GM12874 (cell line): ENCODE measurements around the gene OR1F1.

Experiments
- TF ChIP-seq, protein P1 (sequence below): IDR thresholded peaks from 2 replicates; pipeline ENCODE4 v1.5.1; 2011; ENCODE audit warnings: low read depth, mild to moderate bottlenecking, control low read depth, low read length, moderate library complexity; ENCODE audit not compliant: insufficient read depth

Gene OR1F1

DNA sequence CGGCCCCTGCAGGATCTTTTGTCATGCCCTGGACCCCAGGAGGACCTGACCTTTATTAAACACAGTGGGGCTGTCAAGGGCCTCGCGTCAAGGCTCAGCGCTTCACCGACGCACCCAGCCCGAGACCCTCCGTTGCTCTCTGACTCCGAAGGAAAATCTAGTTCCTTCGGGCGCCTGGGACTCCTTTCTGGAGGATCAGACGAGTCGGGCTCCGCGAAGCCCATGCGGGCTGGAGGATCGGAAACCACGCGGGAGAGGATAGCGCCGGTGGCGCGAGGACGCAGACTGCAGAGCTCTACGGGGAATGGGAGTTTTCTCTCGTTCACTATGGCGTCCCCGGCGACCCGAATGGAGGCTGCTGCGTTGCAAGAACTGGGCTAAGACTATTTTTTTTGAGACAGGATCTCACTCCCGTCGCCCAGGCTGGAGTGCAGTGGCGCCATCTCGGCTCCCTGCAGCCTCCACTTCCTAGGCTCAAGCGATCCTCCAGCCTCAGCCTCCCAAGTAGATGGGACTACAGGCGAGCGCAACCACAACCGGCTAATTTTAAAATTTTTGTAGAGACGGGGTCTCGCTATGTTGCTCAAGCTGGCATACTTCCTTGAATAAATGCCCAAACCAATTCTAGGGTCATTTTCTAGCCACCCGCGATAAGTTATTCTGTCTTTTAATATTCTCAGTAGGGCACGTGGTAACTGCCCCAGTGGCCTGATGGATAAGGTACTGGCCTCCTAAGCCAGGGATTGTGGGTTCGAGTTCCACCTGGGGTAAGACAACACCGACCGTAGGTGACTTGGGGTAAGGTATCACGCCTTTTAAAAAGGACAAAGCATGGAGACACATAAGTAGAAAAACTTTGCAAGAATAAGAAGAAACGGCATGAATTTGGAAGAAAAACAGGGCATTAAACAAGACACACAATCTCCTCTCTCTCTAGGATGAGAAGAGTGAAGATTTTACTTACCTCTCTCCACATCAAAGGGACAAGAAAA is 5.5 kb downstream of the OR1F1 start:
- TF ChIP-seq, protein P1, sequence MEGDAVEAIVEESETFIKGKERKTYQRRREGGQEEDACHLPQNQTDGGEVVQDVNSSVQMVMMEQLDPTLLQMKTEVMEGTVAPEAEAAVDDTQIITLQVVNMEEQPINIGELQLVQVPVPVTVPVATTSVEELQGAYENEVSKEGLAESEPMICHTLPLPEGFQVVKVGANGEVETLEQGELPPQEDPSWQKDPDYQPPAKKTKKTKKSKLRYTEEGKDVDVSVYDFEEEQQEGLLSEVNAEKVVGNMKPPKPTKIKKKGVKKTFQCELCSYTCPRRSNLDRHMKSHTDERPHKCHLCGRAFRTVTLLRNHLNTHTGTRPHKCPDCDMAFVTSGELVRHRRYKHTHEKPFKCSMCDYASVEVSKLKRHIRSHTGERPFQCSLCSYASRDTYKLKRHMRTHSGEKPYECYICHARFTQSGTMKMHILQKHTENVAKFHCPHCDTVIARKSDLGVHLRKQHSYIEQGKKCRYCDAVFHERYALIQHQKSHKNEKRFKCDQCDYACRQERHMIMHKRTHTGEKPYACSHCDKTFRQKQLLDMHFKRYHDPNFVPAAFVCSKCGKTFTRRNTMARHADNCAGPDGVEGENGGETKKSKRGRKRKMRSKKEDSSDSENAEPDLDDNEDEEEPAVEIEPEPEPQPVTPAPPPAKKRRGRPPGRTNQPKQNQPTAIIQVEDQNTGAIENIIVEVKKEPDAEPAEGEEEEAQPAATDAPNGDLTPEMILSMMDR = no peak

DNA sequence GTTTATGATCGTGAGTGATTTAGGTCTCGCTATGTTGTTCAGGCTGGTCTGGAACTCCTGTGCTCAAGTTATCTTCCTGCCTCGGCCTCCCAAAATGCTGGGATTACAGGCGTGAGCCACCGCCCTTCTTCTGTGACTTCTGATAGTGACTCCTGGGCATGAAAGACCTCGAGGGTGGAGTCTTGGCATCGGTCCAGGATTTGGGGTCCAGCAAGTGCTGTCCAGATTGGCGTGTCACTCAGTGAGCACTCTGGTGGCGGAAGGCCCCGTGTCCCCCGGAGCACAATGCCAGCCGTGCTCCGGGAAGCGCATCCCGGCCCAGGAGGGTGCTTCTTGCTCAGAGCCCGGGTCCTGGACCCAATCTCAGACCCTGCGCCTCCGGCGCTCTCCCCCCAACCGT is 6.8 kb downstream of the OR1F1 start:
- TF ChIP-seq, protein P1 = no peak

DNA sequence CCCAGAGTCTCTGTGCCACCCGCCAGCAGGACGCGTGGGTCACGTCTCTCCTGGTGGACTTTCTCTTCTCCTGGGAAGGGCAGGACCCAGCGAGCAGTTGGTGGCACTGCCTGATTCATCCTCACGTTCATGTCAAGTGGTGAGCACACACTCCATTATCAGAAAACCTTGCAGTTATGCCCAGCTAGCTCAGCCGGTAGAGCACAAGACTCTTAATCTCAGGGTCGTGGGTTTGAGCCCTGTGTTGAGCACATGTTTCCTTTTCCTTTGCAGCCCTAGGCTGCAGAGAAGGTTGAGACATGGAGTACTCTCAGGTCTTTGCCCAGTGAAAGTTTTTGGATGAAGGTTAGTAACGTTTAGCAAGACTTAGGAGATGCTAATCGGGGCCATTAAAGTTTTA is 8.0 kb downstream of the OR1F1 start:
- TF ChIP-seq, protein P1 = no peak

DNA sequence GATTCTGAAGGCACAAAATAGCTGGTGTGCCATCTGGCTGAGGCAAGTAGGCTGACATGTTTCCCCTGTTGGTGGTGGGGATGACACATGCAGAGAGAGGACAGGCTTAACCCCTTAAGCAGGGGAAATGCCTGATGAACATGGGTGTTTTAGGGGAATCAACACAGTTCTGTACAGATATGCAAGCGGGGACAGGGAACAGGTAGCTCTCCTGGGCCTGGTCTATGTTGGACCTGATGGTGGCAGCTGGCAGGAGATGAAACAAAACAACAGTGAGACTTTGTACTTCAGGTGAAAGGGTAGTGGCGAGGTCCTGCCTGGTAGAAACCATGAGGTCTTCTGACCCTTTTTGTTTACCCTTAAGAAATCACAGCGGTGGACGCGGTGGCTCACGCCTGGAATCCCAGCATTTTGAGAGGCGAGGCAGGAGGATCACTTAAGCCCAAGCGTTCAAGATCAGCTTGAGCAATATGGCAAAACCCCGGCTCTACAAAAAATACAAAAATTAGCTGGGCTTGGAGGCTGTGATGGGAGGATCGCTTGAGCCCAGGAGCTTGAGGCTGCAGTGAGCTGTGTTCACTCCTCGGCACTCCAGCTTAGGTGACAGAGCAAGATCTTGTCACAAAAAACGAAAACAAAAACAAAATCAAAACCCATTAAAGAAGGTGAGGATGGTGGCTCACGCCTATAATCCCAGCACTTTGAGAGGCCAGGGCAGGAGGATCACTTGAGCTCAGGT is 10.5 kb downstream of the OR1F1 start:
- TF ChIP-seq, protein P1 = no peak

DNA sequence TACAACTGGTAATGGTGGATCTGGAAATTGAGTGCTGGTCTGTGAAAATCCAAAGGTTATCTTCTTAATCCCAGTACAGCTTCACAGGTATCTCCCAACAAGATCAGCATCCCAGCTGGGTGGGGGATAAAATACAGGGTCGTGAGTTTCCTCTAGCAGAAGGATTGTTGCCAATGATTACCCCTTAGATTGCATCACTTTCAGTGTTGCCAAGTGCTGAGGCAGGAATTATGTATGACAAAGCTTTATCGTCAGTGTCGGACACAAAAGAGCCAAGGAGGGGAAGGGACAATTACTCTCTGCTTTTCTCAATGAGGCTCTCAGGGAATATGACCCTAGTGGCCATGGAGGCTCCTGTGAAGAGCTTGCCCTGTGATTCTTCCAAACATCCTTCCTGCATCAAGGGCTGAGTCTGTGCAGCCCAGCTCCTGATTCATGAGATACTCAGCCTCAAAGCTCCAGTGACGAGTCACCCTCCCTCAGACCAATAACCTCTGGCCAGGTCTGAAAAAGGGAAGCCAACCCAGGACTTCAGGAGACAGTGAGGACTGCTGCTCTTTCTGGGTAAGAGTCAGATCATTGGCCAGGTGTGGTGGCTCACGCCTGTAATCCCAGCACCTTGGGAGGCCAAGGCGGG is 15.0 kb downstream of the OR1F1 start:
- TF ChIP-seq, protein P1 = no peak

DNA sequence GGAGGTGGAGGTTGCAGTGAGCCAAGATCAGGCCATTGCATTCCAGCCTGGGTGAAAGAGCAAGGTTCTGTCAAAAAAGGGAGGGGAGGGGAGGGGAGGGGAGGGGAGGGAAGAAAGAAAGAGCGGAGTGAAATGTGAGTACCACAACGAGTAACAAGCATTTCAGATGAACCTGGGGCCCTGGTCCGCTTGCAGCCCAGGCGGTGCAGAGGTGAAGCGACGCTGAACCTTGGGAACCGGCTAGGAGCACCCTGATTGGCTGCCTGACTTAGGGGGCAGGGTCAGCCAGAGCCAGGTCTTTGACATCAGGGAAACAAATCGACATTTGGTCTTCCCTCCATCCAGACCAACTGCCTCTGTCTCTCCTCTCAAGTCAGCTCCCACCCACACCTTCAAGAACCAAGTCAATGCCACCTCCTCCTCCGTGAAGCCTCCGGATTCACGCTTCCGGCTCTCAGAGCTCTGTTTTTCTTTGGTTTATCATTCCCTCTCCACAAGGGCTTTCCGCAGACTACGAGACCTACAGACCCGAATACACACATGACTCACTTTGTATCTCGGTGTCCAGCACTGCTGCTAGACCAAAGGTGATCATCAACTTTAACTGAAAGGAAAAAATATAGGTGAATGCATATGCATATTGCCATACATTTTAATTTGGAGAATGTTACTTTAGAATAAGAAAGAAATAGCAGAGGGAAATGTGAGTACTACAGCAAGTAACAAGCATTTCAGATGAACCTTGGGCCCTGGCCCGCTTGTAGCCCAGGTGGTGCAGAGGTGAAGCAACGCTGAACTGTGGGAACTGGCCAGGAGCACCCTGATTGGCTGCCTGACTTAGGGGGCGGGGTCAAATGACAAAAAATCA is 19.3 kb downstream of the OR1F1 start:
- TF ChIP-seq, protein P1 = no peak
